ENCODE results near the gene ARHGAP19. TPM values are rescaled to one million over a fixed set of nuclear protein-coding genes. Genes with fewer than 3 reads are reported as not detected.

Gene ARHGAP19
- total RNA-seq, 2 donors from 2014 or later = 3.9 to 5.0 TPM

GRCh38 chr10:97307866-97308780, 15.7 kb upstream of the ARHGAP19 start:
- no peak overlapping the region for H3K27ac ChIP-seq

GRCh38 chr10:97307441-97307840, 15.0 kb upstream of the ARHGAP19 start:
- no peaks in the 10 kb centered on the region for H3K9me3 ChIP-seq
- TF ChIP-seq, protein P1, sequence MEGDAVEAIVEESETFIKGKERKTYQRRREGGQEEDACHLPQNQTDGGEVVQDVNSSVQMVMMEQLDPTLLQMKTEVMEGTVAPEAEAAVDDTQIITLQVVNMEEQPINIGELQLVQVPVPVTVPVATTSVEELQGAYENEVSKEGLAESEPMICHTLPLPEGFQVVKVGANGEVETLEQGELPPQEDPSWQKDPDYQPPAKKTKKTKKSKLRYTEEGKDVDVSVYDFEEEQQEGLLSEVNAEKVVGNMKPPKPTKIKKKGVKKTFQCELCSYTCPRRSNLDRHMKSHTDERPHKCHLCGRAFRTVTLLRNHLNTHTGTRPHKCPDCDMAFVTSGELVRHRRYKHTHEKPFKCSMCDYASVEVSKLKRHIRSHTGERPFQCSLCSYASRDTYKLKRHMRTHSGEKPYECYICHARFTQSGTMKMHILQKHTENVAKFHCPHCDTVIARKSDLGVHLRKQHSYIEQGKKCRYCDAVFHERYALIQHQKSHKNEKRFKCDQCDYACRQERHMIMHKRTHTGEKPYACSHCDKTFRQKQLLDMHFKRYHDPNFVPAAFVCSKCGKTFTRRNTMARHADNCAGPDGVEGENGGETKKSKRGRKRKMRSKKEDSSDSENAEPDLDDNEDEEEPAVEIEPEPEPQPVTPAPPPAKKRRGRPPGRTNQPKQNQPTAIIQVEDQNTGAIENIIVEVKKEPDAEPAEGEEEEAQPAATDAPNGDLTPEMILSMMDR (IDR thresholded peaks at IDR 0.05) = no peak
- H3K4me1 ChIP-seq = no peaks in the 10 kb centered on the region
- no peaks in the 10 kb centered on the region for H3K36me3 ChIP-seq
- no peak overlapping the region for H3K4me3 ChIP-seq
- H3K27ac ChIP-seq = no peak overlapping the region
- DNase-seq (ENCODE audit: low spot score) = no peak
- no peaks in the 10 kb centered on the region for H3K27me3 ChIP-seq

More at GRCh38 chr10:97307866-97308780, 15.7 kb upstream of the ARHGAP19 start:
- no peaks in the 10 kb centered on the region for H3K27me3 ChIP-seq
- DNase-seq (ENCODE audit: low spot score) = no peak
- H3K9me3 ChIP-seq = no peaks in the 10 kb centered on the region
- TF ChIP-seq, protein P1 (IDR thresholded peaks at IDR 0.05) = no peak
- H3K4me1 ChIP-seq = no peaks in the 10 kb centered on the region
- H3K36me3 ChIP-seq = no peaks in the 10 kb centered on the region
- H3K4me3 ChIP-seq = no peak overlapping the region

DNA sequence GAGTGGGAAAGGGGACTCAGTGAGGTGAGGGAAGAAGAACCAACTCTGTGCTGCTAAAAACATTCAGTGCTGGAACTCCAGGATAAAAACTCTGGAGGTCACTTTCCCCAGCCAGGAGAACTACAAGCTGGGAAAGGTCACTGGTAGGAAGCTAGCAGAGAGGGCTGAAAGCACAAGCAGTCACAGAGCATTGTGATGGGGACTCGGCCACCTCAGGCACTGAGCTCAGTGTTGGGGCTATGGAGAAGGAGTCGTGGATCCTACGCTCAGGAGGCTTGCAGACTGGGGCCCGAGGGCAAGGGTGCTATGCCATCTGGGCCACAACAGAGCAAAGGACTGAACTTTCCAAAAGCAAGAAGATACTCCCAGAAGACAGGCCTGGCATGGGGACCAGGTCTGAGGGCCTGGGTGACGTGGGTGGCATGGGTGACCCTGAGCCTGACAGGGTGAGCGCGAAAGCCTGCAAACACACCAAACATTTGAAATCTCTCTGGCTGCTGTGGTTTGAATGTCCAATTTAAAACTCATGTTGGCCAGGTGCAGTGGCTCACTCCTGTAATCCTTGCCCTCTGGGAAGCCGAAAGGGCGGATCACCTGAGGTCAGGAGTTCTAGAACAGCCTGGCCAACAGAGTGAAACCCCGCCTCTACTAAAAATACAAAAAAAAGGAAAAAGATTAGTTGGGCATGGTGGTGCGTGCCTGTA, 9.8 kb upstream of the ARHGAP19 start:
- Histone ChIP-seq H3K27ac (no peak overlapping the region), H3K36me3 (no peaks in the 10 kb centered on the region), H3K27me3 (no peaks in the 10 kb centered on the region), H3K4me3 (no peak overlapping the region), H3K9me3 (no peaks in the 10 kb centered on the region), H3K4me1 (peaks cover 0 to 5% of the 10 kb centered on the region in 2 donors)
- DNase-seq (ENCODE audit: low spot score) = no peak
- TF ChIP-seq, protein P1 (IDR thresholded peaks at IDR 0.05) = no peak

GRCh38 chr10:97300980-97301379, 8.5 kb upstream of the ARHGAP19 start:
- Histone ChIP-seq H3K4me1 (peaks cover 0 to 5% of the 10 kb centered on the region in 2 donors), H3K27ac (no peak overlapping the region), H3K27me3 (no peaks in the 10 kb centered on the region), H3K4me3 (no peak overlapping the region), H3K36me3 (no peaks in the 10 kb centered on the region), H3K9me3 (no peaks in the 10 kb centered on the region)
- TF ChIP-seq, protein P1 (IDR thresholded peaks at IDR 0.05) = no peak
- no peak for DNase-seq (ENCODE audit: low spot score)

GRCh38 chr10:97298223-97298571, 5.8 kb upstream of the ARHGAP19 start:
- H3K27ac ChIP-seq = no peak overlapping the region
- H3K4me3 ChIP-seq = no peak overlapping the region
- H3K27me3 ChIP-seq = no peaks in the 10 kb centered on the region

More at GRCh38 chr10:97298223-97298571, 5.8 kb upstream of the ARHGAP19 start:
- no peaks in the 10 kb centered on the region for H3K9me3 ChIP-seq
- no peaks in the 10 kb centered on the region for H3K36me3 ChIP-seq
- DNase-seq (ENCODE audit: low spot score) = no peak
- peaks cover 0 to 5% of the 10 kb centered on the region in 2 donors for H3K4me1 ChIP-seq
- TF ChIP-seq, protein P1 (IDR thresholded peaks at IDR 0.05) = no peak
